Liver (tissue), 9 donors: ENCODE measurements around the gene PLP2. TPM values are rescaled to one million over a fixed set of nuclear protein-coding genes. Genes with fewer than 3 reads are reported as not detected.

Experiments used
- DNase-seq: peaks from one replicate; pipeline ENCODE4 v3.0.0-alpha.2; 2017; ENCODE audit warnings: low spot score
- H3K27ac ChIP-seq, 2 donors: one replicate each; pipeline ENCODE4 v1.7.0; 2013; ENCODE audit warnings: inconsistent platforms in 2 of 2, low read length in 2 of 2, control low read depth in 1 of 2, low read depth in 1 of 2, mild to moderate bottlenecking in 1 of 2
- H3K27me3 ChIP-seq, 4 donors: one replicate each; pipeline versions ENCODE4 v1.6.1 to v1.7.0; 2013; ENCODE audit warnings: low read length in 3 of 4, inconsistent platforms in 1 of 4, mild to moderate bottlenecking in 1 of 4, moderate library complexity in 1 of 4; ENCODE audit not compliant: control insufficient read depth in 4 of 4, insufficient read depth in 4 of 4
- H3K36me3 ChIP-seq, 4 donors: one replicate each; pipeline versions ENCODE4 v1.6.1 to v1.7.0; 2013; ENCODE audit warnings: low read length in 3 of 4, mild to moderate bottlenecking in 3 of 4, low read depth in 1 of 4, moderate library complexity in 1 of 4; ENCODE audit not compliant: control insufficient read depth in 4 of 4, insufficient read depth in 3 of 4
- H3K4me1 ChIP-seq, 4 donors: one replicate each; pipeline versions ENCODE4 v1.6.1 to v1.7.0; 2013; ENCODE audit warnings: low read length in 3 of 4, mild to moderate bottlenecking in 3 of 4, moderate library complexity in 1 of 4; ENCODE audit not compliant: control insufficient read depth in 4 of 4, insufficient read depth in 4 of 4
- H3K4me3 ChIP-seq, 3 donors: one replicate each; pipeline versions ENCODE4 v1.6.1 to v1.7.0; 2013; ENCODE audit warnings: low read length in 3 of 3, control low read depth in 1 of 3, low read depth in 1 of 3, mild to moderate bottlenecking in 1 of 3
- H3K9ac ChIP-seq, 2 donors: one replicate each; pipeline ENCODE4 v1.7.0; 2013; ENCODE audit warnings: low read length in 2 of 2, mild to moderate bottlenecking in 2 of 2, moderate library complexity in 2 of 2, control low read depth in 1 of 2, low read depth in 1 of 2
- H3K9me3 ChIP-seq, 4 donors: one replicate each; pipeline versions ENCODE4 v1.6.1 to v1.7.0; 2013; ENCODE audit warnings: low read length in 3 of 4; ENCODE audit not compliant: control insufficient read depth in 4 of 4
- EGR1 ChIP-seq, 2 donors: IDR thresholded peaks; 2 replicates each; pipeline ENCODE4 v1.6.1; 2016 to 2018; ENCODE audit warnings: antibody characterized with exemption in 2 of 2, low read depth in 2 of 2
- GABPA ChIP-seq, 2 donors: IDR thresholded peaks in 1 of 2; conservative IDR thresholded peaks in 1 of 2; 2 replicates each; pipeline ENCODE4 v1.6.1; 2016; ENCODE audit warnings: antibody characterized with exemption in 2 of 2, mild to moderate bottlenecking in 1 of 2, moderate library complexity in 1 of 2
- HNF4A ChIP-seq, 2 donors: conservative IDR thresholded peaks; 2 replicates each; pipeline ENCODE4 v1.6.1; 2016; ENCODE audit warnings: antibody characterized with exemption in 2 of 2, mild to moderate bottlenecking in 2 of 2
- JUND ChIP-seq, 2 donors: IDR thresholded peaks; 2 replicates each; pipeline ENCODE4 v1.6.1; 2016; ENCODE audit warnings: antibody characterized with exemption in 2 of 2
- NR2F2 ChIP-seq: IDR thresholded peaks from 2 replicates; pipeline ENCODE4 v1.6.1; 2016; ENCODE audit warnings: antibody characterized with exemption
- RAD21 ChIP-seq, 2 donors: IDR thresholded peaks; 2 replicates each; pipeline ENCODE4 v1.6.1; 2016; ENCODE audit warnings: antibody characterized with exemption in 2 of 2, mild to moderate bottlenecking in 2 of 2
- TAF1 ChIP-seq: conservative IDR thresholded peaks from 2 replicates; pipeline ENCODE4 v1.6.1; 2016; ENCODE audit warnings: antibody characterized with exemption, mild to moderate bottlenecking
- WGBS: extraction: QIAGEN DNeasy Blood & Tissue Kit; methylation state at CpG from one replicate; pipeline ENCODE4 v1.1.7; 2013; 5-methylcytosine and 5-hydroxymethylcytosine counted together
- polyA plus RNA-seq, 2 donors: library from polyadenylated mRNA; stranded (reverse) in 1 of 2; unstranded in 1 of 2; fragments of 200-250 nt in 1 of 2; fragments of >200 nt in 1 of 2; fragmentation: Nextera tagmentation in 1 of 2; extraction: Ambion mirVana in 1 of 2; gene quantifications; one replicate each; pipeline versions ENCODE4 v1.2.1 to v1.2.3, GENCODE V29; 2013 to 2015
- total RNA-seq, 2 donors: library from RNA; depleted of rRNA; stranded (reverse); fragments of >200 nt; gene quantifications; one replicate each; pipeline ENCODE4 v1.2.3, GENCODE V29; 2014
- TF ChIP-seq, protein P1 (sequence below): IDR thresholded peaks from 2 replicates; pipeline ENCODE4 v1.6.1; 2016; ENCODE audit warnings: antibody characterized with exemption, mild to moderate bottlenecking
- TF ChIP-seq, protein P2 (sequence below): IDR thresholded peaks from 2 replicates; pipeline ENCODE4 v1.6.1; 2016; ENCODE audit warnings: antibody characterized with exemption
- donor health status: healthy.
- donor health status: healthy.
- donor health status: healthy.
- donor health status: healthy.
- donor health status: healthy.

PLP2 gene
- total and polyA plus RNA-seq, 4 donors = 2.4 to 24.5 (median 14.7) TPM

DNA sequence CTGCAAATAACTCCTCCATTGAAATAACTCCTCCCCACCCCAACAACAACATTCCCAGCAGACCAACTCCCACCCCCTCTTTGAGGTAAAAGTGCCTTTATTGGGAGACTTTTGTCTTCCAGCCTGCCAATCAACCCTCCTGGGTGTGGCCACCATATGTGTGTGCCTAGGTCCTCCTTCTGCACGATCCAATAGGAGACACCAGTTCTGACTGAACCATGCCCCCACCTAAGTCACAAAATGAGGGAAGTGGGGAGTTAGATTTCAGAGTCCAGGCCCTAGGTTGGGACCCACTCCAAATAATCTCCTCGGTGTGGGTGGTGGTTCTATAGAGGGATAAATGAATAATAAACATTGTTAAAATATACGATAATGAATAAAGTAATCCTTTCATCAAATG is 3.0 kb downstream of the PLP2 start:
- no peak for DNase-seq
- 81% methylated on average over 3 of the region's 3 CpGs for WGBS
- TF ChIP-seq, protein P1, sequence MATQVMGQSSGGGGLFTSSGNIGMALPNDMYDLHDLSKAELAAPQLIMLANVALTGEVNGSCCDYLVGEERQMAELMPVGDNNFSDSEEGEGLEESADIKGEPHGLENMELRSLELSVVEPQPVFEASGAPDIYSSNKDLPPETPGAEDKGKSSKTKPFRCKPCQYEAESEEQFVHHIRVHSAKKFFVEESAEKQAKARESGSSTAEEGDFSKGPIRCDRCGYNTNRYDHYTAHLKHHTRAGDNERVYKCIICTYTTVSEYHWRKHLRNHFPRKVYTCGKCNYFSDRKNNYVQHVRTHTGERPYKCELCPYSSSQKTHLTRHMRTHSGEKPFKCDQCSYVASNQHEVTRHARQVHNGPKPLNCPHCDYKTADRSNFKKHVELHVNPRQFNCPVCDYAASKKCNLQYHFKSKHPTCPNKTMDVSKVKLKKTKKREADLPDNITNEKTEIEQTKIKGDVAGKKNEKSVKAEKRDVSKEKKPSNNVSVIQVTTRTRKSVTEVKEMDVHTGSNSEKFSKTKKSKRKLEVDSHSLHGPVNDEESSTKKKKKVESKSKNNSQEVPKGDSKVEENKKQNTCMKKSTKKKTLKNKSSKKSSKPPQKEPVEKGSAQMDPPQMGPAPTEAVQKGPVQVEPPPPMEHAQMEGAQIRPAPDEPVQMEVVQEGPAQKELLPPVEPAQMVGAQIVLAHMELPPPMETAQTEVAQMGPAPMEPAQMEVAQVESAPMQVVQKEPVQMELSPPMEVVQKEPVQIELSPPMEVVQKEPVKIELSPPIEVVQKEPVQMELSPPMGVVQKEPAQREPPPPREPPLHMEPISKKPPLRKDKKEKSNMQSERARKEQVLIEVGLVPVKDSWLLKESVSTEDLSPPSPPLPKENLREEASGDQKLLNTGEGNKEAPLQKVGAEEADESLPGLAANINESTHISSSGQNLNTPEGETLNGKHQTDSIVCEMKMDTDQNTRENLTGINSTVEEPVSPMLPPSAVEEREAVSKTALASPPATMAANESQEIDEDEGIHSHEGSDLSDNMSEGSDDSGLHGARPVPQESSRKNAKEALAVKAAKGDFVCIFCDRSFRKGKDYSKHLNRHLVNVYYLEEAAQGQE = no peak
- TF ChIP-seq RAD21 (IDR thresholded peaks at IDR 0.05) (no peak), HNF4A (conservative IDR thresholded peaks at IDR 0.05) (no peak), NR2F2 (no peak)
- Histone ChIP-seq H3K4me3 (no peak overlapping the region), H3K4me1 (peaks cover 0 to 12% (median 7%) of the 10 kb centered on the region in 4 donors), H3K9me3 (no peaks in the 10 kb centered on the region), H3K36me3 (peaks cover 0 to 14% (median 2%) of the 10 kb centered on the region in 4 donors), H3K27ac (no peak overlapping the region), H3K9ac (no peak overlapping the region), H3K27me3 (no peaks in the 10 kb centered on the region)

DNA sequence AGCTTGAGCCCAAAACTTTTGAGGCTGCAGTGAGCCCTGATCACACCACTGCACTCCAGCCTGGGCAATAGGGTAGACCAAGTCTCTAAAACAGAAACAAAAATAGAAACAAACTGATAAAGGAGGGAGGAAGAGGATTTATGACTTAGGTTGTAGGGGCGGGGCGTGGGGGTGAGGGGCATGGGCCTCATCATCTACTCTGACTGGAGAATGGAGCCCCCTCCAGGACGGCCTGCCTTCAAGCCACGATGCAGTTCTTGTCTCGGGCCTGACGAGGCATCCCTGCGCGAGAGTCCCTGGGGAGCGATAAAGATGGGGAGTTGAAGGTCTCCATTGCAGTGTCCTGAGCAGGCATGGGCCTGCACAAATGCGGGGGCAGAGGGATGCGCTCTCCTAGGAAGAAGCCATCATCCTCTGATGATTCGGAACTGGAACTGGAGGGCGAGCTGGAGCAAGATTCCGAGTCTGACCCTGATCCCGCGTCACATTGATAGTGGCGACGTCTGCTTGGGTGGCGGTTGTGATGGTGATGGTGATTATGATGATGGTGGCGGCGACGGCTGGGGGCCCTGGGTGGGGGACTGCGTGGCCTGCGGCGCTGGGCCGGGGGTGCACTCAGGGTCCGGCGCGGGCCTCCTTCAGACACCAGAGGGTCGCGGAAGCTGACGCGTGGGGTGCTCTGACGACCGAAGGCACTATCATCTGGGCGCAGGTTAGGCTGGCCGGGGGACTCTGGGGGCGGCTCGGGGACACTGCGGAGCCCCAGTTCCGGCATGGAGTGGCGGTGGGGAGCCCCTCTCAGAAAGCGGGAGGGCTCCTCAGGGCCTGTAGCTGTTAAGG is 4.0 kb downstream of the PLP2 start:
- DNase-seq = no peak
- Histone ChIP-seq H3K9ac (no peak overlapping the region), H3K4me3 (no peak overlapping the region), H3K36me3 (peaks cover 0 to 18% (median 2%) of the 10 kb centered on the region in 4 donors), H3K9me3 (no peaks in the 10 kb centered on the region), H3K27ac (no peak overlapping the region), H3K4me1 (peaks cover 0 to 12% (median 7%) of the 10 kb centered on the region in 4 donors), H3K27me3 (no peaks in the 10 kb centered on the region)
- WGBS = 95% methylated on average over 43 of the region's 43 CpGs
- TF ChIP-seq TAF1 (no peak), EGR1 (IDR thresholded peaks at IDR 0.05; ENCODE audit: low read depth in 2 of 2) (no peak), JUND (IDR thresholded peaks at IDR 0.05) (no peak), GABPA (IDR thresholded peaks at IDR 0.05 in 1 of 2, conservative IDR thresholded peaks at IDR 0.05 in 1 of 2) (no peak)
- TF ChIP-seq, protein P2, sequence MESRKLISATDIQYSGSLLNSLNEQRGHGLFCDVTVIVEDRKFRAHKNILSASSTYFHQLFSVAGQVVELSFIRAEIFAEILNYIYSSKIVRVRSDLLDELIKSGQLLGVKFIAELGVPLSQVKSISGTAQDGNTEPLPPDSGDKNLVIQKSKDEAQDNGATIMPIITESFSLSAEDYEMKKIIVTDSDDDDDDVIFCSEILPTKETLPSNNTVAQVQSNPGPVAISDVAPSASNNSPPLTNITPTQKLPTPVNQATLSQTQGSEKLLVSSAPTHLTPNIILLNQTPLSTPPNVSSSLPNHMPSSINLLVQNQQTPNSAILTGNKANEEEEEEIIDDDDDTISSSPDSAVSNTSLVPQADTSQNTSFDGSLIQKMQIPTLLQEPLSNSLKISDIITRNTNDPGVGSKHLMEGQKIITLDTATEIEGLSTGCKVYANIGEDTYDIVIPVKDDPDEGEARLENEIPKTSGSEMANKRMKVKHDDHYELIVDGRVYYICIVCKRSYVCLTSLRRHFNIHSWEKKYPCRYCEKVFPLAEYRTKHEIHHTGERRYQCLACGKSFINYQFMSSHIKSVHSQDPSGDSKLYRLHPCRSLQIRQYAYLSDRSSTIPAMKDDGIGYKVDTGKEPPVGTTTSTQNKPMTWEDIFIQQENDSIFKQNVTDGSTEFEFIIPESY = no peak
